ENCODE measurements around the gene BRD9.
A peak's percentile ranks its signal among the peaks of the same experiment; 100 is the strongest.
"Not testable (repeated sequence)": the region's sequence is repeated elsewhere in the genome, so short reads cannot be mapped to it uniquely, and the experiment has no call there.

BRD9 gene

DNA sequence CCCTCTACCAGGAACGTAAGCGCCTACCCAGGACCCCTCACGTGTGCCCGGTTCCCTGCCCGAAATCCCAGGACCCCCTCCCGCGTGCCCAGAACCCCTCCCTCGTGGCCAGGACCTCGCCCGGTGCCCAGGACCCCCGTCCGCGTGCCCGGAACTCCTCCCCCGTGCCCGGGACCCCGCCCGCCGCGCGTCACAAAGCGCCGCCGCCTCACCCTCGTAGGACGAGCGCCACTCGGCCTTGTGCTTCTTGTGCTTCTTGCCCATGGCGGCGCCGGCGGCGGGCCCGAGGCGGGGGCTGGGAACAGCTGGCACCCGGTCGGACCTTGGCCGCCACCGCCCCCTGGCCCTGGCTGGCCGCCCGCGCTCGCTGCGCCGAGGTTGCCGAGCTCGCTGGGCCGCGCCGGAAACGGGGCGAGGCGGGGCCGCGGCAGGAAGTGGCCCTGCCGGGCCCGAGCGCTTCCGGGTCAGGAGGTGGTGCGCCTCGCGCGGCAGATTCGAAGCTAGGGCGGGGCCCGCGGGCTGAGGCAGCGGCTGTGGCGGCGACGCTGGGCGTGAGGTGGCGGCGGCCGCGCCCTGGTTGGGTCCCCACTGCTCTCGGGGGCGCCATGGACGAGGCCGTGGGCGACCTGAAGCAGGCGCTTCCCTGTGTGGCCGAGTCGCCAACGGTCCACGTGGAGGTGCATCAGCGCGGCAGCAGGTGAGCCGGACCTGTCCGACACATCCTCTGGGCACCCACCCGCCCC lies at the start of gene BRD9, which contains the start of gene TRIP13:
Gene BRD9 (minus strand): TSS at position 408 of the 743 bp plus-strand sequence. CDS start 144 bp downstream, at position 264.
Gene TRIP13 (plus strand): TSS at position 491 of the 743 bp plus-strand sequence. CDS start 115 bp downstream, at position 606.
- DNase-seq (ENCODE audit: low read depth) = peak; percentile 51

GRCh38 chr5:940741-941140 lies 48.1 kb upstream of the BRD9 start:
- not testable (repeated sequence) for DNase-seq (ENCODE audit: low read depth)

- no peak for DNase-seq (ENCODE audit: low read depth)
Measured at GRCh38 chr5:939368-939767, 46.8 kb upstream of the BRD9 start.

GRCh38 chr5:937151-937924 lies 44.7 kb upstream of the BRD9 start:
- DNase-seq (ENCODE audit: low read depth) = no peak

GRCh38 chr5:936149-937144 lies 43.8 kb upstream of the BRD9 start:
- no peak for DNase-seq (ENCODE audit: low read depth)

- DNase-seq (ENCODE audit: low read depth) = no peak
Measured at GRCh38 chr5:935510-936084, 43.0 kb upstream of the BRD9 start.

- not testable (repeated sequence) for DNase-seq (ENCODE audit: low read depth)
Measured at GRCh38 chr5:934381-934967, 41.9 kb upstream of the BRD9 start.

- DNase-seq (ENCODE audit: low read depth) = not testable (repeated sequence)
Measured at GRCh38 chr5:933951-934350, 41.4 kb upstream of the BRD9 start.

DNA sequence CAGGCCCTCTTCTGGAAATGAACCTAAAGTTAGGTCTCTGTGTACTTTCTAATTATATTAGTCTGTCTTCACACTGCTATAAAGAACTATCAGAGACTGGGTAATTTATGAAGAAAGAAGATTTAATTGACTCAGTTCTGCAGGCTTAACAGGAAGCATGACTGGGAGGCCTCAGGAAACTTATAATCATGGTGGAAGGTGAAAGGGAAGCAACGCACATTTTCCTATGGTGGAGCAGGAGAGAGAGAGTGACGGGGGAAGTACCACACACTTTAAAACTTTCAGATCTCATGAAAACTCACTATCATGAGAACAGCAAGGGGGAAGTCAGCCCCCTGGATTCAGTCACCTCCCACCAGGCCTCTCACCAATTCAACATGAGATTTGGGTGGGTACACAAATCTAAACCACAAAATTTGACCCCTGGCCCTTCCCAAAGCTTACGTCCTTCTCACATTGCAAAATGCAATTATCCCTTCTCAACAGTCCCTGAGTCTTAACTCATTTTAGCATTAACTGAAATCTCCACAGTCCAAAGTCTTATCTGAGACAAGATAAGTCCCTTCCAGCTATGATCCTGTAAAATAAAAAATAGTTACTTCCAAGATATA lies 40.8 kb upstream of the BRD9 start:
- no peak for DNase-seq (ENCODE audit: low read depth)

- DNase-seq (ENCODE audit: low read depth) = no peak
Measured at GRCh38 chr5:932628-933250, 40.1 kb upstream of the BRD9 start.

GRCh38 chr5:932151-932627 lies 39.6 kb upstream of the BRD9 start:
- no peak for DNase-seq (ENCODE audit: low read depth)

DNA sequence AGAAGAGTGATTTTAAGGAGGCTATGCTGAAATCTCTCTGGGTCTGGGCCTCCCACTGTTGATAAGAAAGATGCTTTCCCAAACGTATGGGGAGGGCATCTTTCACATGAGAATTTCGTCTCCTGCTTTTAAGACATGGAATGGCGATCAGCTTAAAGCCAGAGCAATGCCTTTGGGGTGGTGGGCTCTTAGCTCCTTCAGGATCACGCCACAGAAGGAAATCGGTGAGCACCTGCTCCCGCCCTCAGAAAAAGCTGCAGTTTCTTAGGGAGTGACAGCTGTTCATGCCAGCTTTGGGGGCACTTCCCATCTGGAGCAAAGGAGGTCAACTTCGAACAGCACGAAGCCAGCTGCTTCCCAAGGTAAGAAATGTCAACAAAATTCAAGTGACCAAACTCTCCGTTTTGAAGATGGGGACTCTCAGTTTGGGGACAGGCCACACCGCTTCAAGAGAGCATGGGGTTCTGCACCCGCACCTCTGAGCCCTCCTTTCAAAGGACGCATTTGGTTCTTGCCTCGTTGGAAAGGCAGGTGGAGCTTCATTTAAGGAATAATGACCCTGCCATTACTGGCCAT lies 39.1 kb upstream of the BRD9 start:
- no peak for DNase-seq (ENCODE audit: low read depth)

- no peak for DNase-seq (ENCODE audit: low read depth)
Measured at GRCh38 chr5:930866-931265, 38.3 kb upstream of the BRD9 start.

DNA sequence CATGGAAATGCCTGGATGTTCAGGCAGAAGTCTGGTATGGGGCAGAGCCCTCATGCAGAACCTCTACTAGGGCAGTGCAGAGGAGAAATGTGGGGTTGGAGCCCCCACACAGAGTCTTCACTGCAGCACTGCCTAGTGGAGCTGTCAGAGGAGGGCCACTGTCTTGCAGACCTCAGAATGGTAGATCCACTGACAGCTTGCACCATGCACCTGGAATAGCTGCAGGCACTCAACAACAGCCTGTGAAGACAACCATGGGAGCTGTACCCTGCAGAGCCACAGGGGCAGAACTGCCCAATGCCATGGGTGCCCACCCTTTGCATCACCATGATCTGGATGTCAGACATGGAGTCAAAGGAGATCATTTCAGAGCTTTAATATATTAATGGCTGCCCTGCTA lies 37.0 kb upstream of the BRD9 start:
- DNase-seq (ENCODE audit: low read depth) = no peak

DNA sequence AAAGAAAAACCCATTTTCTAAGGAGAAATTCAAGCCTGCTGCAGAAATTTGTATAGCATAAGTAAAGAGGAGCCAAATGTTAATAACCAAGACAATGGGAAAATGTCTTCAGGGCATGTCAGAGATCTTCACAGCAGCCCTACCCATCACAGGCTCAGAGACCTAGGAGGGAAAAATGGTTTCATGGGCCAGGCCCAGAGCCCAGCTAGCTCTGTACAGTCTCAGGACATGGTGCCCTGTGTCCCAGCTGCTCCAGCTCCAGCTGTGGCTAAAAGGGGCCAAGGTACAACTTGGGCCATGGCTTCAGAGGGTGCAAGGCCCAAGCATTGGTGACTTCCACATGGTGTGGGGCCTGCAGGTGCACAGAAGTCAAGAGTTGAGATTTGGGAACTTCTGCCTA lies 36.6 kb upstream of the BRD9 start:
- not testable (repeated sequence) for DNase-seq (ENCODE audit: low read depth)

DNA sequence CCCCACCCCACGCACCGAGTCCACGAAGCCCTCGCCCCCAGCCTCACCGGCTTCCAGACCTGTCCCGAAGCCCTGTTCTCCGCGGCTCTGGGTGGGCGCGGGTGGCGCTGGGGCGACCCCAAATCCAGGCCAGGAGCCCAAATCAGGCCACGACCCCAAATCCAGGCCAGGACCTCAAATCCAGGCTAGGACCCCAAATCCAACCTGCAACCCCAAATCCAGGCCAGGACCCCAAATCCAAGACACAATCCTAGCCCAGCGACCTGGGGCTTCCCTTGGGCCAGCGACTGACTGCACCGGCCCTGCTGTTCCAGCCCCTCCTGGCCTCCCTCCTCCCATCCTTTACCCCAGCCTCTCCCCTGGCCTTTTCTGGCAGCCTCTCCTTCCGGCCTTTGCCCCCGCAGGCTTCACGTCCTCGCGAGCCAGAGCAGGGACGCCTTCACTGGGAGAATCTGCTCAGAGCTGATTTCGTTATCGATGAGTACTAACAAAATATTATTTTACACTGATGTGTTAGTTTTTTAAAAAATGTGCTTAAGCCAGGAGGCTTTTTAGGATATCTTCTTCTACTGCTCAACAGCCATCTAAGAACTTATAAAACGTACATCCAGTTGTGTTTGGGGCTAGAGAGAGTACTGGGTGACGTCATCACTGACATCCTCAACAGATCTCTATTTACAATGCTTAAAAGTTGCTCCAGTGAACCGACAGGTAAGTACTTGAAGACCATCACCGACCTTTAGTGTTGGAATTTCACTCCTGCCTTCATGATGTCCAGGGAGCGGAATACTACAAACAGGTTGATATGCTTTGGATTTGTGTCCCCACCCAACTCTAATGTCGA lies 34.8 kb upstream of the BRD9 start:
- DNase-seq (ENCODE audit: low read depth) = no peak

GRCh38 chr5:926417-927171 lies 34.0 kb upstream of the BRD9 start:
- DNase-seq (ENCODE audit: low read depth) = no peak

DNA sequence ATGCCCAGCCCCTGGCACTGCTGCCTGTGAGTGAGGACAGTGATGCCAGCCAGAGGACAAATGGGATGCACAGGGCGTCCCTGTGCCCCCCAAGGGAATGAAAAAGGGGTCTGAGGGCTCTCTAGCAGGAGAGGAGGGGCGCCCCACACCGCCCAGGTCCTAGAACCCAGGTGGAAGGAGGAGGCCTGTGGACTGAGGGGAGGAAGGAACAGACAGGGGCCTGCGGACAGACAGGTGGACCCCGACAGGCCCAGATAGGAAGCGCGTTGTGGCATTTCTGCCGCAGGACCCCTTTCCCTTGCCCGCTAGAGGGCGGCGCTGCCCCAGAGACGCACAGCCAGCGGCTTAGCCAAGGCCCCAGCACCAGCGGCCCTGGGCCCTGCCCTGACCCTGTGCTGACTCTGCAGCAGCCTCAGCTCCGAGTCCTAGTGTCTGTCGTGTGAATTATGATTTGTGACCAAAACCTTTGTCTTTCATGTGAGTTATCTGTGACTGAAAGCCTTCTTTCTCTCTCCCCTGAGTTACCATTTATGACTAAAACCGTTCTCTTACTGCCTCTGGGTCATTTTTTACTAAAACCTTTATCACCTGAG lies 30.8 kb upstream of the BRD9 start:
- DNase-seq (ENCODE audit: low read depth) = peak; percentile 57

All from stimulated activated CD8-positive, alpha-beta memory T cell treated with anti-CD3 and anti-CD28 coated beads, Interleukin-15, amount 100 ng/mL, for 1 hour (primary cell).